ENCODE data around the gene TEDDM1.

GRCh38 chr1:182400567-182400966 is at the start of gene TEDDM1:
- TF ChIP-seq CTCF (IDR thresholded peaks at IDR 0.05) (no peak), POLR2A (IDR thresholded peaks at IDR 0.05) (no peak)

All from right lobe of liver (tissue), 4 donors.